Muscle layer of duodenum (tissue), 2 donors: ENCODE measurements around the gene SNRNP70.
A peak's percentile ranks its signal among the peaks of the same experiment; 100 is the strongest.
"Not testable (repeated sequence)": the region's sequence is repeated elsewhere in the genome, so short reads cannot be mapped to it uniquely, and the experiment has no call there.

Source experiments
- H3K27ac ChIP-seq: one replicate; pipeline ENCODE4 v1.7.0; 2013; ENCODE audit warnings: mild to moderate bottlenecking, low read length
- H3K27me3 ChIP-seq: one replicate; pipeline ENCODE4 v1.7.0; 2013; ENCODE audit warnings: low read depth, mild to moderate bottlenecking, control low read depth, low read length
- H3K36me3 ChIP-seq, 2 donors: one replicate each; pipeline ENCODE4 v1.7.0; 2013; ENCODE audit warnings: low read length in 2 of 2, control low read depth in 1 of 2, mild to moderate bottlenecking in 1 of 2; ENCODE audit not compliant: insufficient read depth in 2 of 2, control insufficient read depth in 1 of 2
- H3K4me1 ChIP-seq, 2 donors: one replicate each; pipeline ENCODE4 v1.7.0; 2013; ENCODE audit warnings: low read length in 2 of 2, mild to moderate bottlenecking in 2 of 2, control low read depth in 1 of 2, moderate library complexity in 1 of 2; ENCODE audit not compliant: insufficient read depth in 2 of 2, control insufficient read depth in 1 of 2
- H3K4me3 ChIP-seq, 2 donors: one replicate each; pipeline ENCODE4 v1.7.0; 2013; ENCODE audit warnings: low read length in 2 of 2, low read depth in 1 of 2, mild to moderate bottlenecking in 1 of 2
- H3K9me3 ChIP-seq, 2 donors: one replicate each; pipeline ENCODE4 v1.7.0; 2013; ENCODE audit warnings: low read length in 2 of 2, control low read depth in 1 of 2, mild to moderate bottlenecking in 1 of 2; ENCODE audit not compliant: control insufficient read depth in 1 of 2
- donor health status: healthy.

SNRNP70 gene

GRCh38 chr19:49118565-49119410, 33.5 kb downstream of the SNRNP70 start, which contains the start of gene C19orf73:
C19orf73 (minus strand) TSS chr19:49119143; CDS start chr19:49119022, 121 bp downstream.
- Histone ChIP-seq H3K36me3 (no peaks in the 10 kb centered on the region), H3K27me3 (no peaks in the 10 kb centered on the region), H3K4me1 (peaks cover 7 to 32% of the 10 kb centered on the region in 2 donors), H3K27ac (peak within 1 kb of the TSS; percentile 90), H3K9me3 (no peaks in the 10 kb centered on the region), H3K4me3 (peak within 1 kb of the TSS; percentile 54 to 55)

DNA sequence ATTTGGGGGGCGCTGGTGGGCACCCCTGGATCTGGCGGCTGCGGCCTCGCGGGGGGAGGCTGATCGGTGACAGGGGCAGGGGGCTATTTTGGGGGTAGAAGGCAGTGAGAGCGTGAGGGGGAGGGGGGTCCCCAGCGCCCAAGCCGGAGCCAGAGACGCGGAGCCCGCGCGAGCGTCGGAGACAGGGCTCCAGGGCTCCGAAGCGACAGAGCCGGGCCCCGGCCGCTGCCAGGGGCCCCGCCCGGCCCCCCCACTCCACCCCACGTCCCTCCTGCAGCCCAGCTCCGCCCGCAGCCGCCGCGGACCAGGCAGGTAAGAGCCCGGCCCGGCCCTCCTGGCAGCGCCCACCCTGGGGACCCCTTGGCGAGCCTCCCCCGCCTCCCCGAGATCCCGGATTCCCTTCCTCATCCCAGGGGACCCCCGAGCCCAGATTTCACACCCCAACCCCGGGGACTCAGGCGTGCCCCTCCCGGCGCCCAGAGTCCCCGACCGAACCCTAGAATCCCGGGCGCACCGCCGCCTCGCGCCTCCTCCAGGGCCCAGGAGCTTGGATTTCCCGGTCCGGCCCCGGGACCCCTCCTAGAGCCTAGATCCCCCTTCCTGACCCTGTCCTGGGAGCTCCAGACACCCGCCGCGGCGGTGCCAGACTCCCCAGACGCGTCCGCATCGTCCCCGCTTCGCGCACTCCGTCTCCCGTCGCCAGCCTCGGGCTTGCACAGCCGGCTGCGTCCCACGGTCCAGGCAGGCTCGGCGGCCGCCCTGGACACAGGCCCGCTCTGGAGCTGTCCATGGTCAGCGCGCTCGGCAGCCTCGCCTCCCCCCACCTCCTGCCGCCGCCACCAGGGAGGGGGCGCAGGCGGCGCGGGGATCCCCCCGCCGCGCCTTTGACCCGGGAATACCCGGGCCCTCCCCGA, 34.4 kb downstream of the SNRNP70 start, which contains the start of gene PPFIA3:
Gene PPFIA3, plus strand, starts transcription at position 134 of the 914 bp plus-strand sequence. CDS start 8,330 bp downstream, outside the sequence.
- Histone ChIP-seq H3K27me3 (no peaks in the 10 kb centered on the region), H3K9me3 (no peaks in the 10 kb centered on the region), H3K4me3 (peak within 1 kb of the TSS; percentile 54 to 55), H3K4me1 (peaks cover 5 to 29% of the 10 kb centered on the region in 2 donors), H3K27ac (peak within 1 kb of the TSS; percentile 90), H3K36me3 (no peaks in the 10 kb centered on the region)

DNA sequence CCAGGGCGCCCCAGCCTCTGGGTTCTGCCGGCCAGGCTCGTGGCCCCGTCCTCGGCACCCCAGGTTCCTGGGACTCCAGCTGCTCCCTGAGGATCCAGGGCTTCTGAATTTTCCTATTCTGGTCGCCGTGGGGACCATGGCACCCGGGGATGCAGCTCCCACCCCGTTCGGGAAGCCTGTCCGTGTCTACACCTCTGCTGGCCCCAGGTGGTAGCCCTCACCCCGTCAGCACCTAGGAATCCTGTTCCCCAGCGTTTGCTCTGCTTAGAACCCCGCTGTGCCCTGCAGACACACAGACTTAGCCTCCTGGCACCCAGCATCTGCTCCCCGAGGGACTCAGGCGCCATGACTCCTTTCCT, 35.1 kb downstream of the SNRNP70 start:
- no peaks in the 10 kb centered on the region for H3K27me3 ChIP-seq
- H3K9me3 ChIP-seq = no peaks in the 10 kb centered on the region
- H3K36me3 ChIP-seq = no peaks in the 10 kb centered on the region
- H3K4me1 ChIP-seq = peaks cover 5 to 24% of the 10 kb centered on the region in 2 donors
- H3K27ac ChIP-seq = no peak overlapping the region
- peak overlapping the region in 1 of 2 donors; percentile 54 for H3K4me3 ChIP-seq

DNA sequence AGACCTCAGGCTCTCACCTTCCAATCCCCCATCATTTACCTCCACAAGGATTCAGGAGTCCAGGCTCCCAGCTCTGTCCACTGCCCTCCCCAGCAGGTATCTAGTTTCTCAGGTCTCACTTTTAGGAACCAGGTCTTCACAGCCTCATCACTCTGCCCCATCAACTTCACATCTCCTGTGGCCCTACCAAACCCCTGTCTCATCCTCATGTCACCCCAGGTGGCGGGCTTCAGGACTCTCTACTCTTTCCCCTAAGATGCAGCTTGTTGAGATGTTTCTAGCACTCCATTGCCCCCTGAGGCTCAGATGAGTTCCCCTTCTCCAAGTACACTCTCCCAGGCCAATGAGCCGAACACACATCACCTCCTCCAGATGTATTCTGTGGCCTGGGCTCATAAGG, 35.6 kb downstream of the SNRNP70 start:
- no peaks in the 10 kb centered on the region for H3K36me3 ChIP-seq
- H3K9me3 ChIP-seq = no peaks in the 10 kb centered on the region
- no peak overlapping the region for H3K4me3 ChIP-seq

DNA sequence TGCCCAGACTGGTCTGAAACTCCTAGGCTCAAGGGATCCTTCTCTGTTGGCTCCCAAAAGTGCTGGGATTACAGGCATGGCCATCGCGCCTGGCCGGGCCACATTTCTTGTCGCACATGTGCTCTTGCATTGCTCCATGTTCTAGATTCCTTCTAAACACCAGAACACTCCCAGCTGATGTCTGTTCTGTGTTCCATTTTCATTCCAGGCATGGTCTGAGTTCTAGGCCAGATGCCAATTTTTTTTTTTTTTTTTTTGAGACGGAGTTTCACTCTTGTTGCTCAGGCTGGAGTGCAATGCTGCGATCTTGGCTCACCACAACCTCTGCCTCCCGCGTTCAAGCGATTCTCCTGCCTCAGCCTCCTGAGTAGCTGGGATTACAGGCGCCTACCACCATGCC, 36.6 kb downstream of the SNRNP70 start:
- H3K9me3 ChIP-seq, H3K4me3 ChIP-seq, H3K27ac ChIP-seq, H3K27me3 ChIP-seq, H3K36me3 ChIP-seq: not testable (repeated sequence)
- H3K4me1 ChIP-seq = peaks cover 5 to 23% of the 10 kb centered on the region in 2 donors

More for the DNA sequence above, 35.6 kb downstream of the SNRNP70 start:
- Histone ChIP-seq H3K4me1 (peaks cover 5 to 23% of the 10 kb centered on the region in 2 donors), H3K27ac (no peak overlapping the region), H3K27me3 (no peaks in the 10 kb centered on the region)

- H3K4me3 ChIP-seq, H3K27ac ChIP-seq, H3K27me3 ChIP-seq, H3K9me3 ChIP-seq, H3K36me3 ChIP-seq: not testable (repeated sequence)
- H3K4me1 ChIP-seq = peaks cover under 1 to 23% of the 10 kb centered on the region in 2 donors
These were observed 38.0 kb downstream of the SNRNP70 start for GRCh38 chr19:49123285-49123684.

- Histone ChIP-seq H3K36me3 (no peaks in the 10 kb centered on the region), H3K27ac (no peak overlapping the region), H3K4me3 (no peak overlapping the region), H3K4me1 (peaks cover 6 to 16% of the 10 kb centered on the region in 2 donors), H3K27me3 (no peaks in the 10 kb centered on the region), H3K9me3 (no peaks in the 10 kb centered on the region)
These were observed 39.9 kb downstream of the SNRNP70 start for GRCh38 chr19:49125025-49125731.

DNA sequence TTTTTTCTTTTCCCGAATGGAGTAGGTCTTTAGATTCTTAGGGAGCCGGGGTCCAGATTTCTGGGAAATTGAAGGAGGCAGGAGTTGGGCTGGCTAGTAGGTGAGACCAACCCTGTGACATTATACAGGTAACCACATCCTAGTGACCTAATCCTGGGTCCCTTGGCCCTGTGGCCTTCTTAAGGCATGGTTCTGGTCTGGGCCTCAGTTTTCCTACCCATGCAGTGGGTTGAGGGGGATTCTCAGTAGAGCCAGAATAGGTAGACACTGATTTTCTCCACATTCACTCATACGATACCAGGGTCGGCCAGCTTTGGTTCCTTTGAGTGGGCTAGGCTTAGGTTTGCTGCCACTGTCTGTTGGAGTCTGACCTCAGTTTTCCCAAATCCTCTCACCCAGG, 41.3 kb downstream of the SNRNP70 start:
- H3K4me1 ChIP-seq = peaks cover 6 to 14% of the 10 kb centered on the region in 2 donors
- H3K27ac ChIP-seq = no peak overlapping the region
- H3K36me3 ChIP-seq = no peaks in the 10 kb centered on the region
- H3K9me3 ChIP-seq = no peaks in the 10 kb centered on the region
- H3K4me3 ChIP-seq = no peak overlapping the region
- H3K27me3 ChIP-seq = no peaks in the 10 kb centered on the region

DNA sequence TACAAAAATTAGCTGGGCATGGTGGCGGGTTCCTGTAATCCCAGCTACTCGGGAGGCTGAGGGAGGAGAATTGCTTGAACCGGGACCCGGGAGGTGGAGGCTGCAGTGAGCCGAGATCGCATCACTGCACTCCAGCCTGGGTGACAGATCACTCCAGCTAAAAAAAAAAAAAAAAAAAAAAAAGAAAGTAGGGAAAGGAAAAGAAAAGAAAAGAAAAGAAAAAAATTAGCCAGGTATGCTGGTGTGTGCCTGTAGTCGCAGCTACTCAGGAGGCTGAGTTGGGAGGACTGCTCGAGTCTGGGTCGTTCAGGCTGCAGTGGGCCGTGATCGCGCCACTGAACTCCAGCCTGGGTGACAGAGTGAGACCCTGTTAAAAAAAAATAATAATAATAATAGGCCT, 42.0 kb downstream of the SNRNP70 start:
- H3K27ac ChIP-seq, H3K9me3 ChIP-seq, H3K27me3 ChIP-seq, H3K36me3 ChIP-seq, H3K4me3 ChIP-seq: not testable (repeated sequence)
- peaks cover 6 to 14% of the 10 kb centered on the region in 2 donors for H3K4me1 ChIP-seq

DNA sequence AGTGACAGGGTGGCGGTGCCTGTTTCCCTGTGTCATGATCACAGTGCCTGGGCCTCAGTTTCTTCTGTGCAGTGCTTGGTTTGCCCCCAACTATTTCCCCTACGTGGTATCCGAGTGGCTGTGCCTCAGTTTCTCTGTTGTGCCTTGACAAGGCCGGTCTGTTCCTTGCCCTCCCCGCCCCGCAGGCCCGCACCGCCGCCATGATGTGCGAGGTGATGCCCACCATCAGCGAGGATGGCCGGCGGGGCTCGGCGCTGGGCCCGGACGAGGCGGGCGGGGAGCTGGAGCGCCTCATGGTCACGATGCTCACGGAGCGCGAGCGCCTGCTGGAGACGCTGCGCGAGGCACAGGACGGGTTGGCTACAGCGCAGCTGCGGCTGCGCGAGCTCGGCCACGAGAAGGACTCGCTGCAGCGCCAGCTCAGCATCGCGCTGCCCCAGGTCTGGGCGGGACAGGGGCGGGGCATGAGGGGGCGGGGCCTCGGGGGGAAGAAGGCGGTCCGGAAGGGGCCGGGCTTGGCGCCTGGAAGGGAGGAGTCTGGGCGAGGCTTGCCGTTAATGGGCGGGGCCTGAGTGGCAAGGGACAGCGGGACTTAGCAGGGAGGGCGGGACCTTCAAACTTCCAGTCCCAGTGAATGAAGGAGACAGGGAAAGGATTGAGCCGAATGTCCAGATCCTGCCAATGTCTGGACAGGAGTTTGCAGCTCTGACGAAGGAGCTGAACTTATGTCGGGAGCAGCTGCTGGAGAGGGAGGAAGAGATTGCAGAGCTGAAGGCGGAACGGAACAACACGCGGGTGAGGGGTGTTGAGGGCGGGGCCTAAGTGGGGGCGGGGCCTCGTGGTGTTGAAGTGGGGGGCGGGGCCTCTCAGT, 42.7 kb downstream of the SNRNP70 start:
- Histone ChIP-seq H3K27me3 (no peaks in the 10 kb centered on the region), H3K27ac (no peak overlapping the region), H3K4me3 (peak overlapping the region; percentile 48 to 52), H3K36me3 (no peaks in the 10 kb centered on the region), H3K9me3 (no peaks in the 10 kb centered on the region), H3K4me1 (peaks cover 6 to 14% of the 10 kb centered on the region in 2 donors)
